ENCODE measurements around the gene EFCAB13.

DNA sequence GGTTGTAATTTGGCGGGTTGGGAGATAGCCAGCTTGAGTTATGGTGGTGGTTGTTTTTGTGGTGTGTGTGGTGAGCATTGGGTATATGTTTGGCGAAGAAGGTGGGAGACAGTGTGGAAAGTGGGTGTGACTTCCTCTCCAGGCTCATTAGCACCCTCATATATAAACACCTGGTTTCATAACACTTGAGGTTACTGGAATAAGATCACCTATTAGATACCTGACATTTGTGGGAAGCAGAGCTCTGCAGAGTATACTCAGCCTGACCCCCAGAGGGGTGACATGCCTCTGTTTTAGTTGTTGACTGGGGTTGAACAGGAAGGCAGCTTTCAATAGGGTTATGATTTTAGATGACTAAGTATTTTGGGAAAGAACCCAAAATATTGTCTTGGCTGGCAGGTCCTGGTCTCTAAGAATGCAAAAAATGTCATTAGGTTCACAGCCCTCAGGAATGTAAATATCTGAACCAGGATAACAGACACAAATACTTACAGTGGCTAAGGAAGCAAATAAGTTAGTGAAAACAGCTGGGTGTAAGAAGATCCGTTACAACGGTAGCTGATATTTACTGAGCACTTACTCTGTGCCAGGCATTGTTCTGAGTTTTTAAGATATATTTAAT, 18.3 kb upstream of the EFCAB13 start:
- TF ChIP-seq, protein P1, sequence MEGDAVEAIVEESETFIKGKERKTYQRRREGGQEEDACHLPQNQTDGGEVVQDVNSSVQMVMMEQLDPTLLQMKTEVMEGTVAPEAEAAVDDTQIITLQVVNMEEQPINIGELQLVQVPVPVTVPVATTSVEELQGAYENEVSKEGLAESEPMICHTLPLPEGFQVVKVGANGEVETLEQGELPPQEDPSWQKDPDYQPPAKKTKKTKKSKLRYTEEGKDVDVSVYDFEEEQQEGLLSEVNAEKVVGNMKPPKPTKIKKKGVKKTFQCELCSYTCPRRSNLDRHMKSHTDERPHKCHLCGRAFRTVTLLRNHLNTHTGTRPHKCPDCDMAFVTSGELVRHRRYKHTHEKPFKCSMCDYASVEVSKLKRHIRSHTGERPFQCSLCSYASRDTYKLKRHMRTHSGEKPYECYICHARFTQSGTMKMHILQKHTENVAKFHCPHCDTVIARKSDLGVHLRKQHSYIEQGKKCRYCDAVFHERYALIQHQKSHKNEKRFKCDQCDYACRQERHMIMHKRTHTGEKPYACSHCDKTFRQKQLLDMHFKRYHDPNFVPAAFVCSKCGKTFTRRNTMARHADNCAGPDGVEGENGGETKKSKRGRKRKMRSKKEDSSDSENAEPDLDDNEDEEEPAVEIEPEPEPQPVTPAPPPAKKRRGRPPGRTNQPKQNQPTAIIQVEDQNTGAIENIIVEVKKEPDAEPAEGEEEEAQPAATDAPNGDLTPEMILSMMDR (IDR thresholded peaks at IDR 0.05) = no peak
- no peak for TF ChIP-seq POLR2A (IDR thresholded peaks at IDR 0.05)
